22Rv1 (cell line): ENCODE measurements around the gene AKAP12.

Experiments used
- H3K27ac ChIP-seq: fragments of 450-650 bp; 2 replicates; pipeline ENCODE4 v1.5.1; 2017
- ZFX ChIP-seq: fragments of 450-650 bp; IDR thresholded peaks from 2 replicates; pipeline ENCODE4 v1.6.1; 2017; ENCODE audit warnings: antibody characterized with exemption, borderline replicate concordance
- TF ChIP-seq, protein P1 (sequence below): fragments of 450-650 bp; IDR thresholded peaks from 2 replicates; pipeline ENCODE4 v1.5.1; 2017; ENCODE audit warnings: mild to moderate bottlenecking

Gene AKAP12

DNA sequence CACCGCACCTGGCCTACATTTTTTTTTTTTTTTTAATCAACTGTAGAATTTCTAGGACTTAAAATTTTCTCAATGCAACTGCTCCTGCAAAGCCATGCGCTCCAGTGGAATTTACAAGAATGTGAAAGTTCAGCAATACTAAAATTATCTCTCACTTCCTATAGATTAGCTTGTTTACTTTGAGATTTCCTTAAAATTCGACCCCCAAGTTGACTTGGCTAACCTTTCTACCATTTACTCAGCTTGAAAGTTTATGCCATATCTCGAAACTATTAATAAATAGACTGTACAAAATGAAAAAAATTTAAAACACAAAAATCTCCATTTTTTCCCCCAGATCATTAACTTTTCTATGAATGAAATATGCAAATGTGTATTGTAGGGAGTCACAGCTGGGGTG lies 87.3 kb downstream of the AKAP12 start:
- no peak overlapping the region for H3K27ac ChIP-seq

DNA sequence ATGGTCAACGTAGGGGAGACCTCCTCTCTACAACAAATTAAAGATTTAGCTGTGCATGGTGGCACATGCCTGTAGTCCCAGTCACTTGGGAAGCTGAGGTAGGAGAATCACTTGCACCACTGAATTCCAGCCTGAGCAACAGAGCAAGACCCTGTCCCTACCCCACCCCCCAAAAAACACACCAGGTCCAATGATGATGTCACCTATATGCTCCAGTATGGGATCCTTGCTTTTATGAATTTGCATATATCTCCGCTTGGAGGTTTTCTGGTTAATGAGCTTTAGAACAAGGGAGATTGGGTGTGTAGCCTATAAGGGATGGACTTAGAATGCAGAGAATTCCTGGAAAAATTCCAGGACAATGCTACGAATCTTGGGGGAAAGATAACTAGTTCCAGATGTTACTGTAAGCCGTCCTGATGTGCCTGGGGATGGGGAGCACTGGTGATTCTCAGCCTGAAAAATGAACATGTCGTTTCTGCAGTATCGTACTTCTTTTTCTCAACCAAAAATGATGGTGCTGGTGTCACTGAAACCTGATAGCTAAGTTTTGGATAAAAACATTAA lies 90.4 kb downstream of the AKAP12 start:
- TF ChIP-seq, protein P1, sequence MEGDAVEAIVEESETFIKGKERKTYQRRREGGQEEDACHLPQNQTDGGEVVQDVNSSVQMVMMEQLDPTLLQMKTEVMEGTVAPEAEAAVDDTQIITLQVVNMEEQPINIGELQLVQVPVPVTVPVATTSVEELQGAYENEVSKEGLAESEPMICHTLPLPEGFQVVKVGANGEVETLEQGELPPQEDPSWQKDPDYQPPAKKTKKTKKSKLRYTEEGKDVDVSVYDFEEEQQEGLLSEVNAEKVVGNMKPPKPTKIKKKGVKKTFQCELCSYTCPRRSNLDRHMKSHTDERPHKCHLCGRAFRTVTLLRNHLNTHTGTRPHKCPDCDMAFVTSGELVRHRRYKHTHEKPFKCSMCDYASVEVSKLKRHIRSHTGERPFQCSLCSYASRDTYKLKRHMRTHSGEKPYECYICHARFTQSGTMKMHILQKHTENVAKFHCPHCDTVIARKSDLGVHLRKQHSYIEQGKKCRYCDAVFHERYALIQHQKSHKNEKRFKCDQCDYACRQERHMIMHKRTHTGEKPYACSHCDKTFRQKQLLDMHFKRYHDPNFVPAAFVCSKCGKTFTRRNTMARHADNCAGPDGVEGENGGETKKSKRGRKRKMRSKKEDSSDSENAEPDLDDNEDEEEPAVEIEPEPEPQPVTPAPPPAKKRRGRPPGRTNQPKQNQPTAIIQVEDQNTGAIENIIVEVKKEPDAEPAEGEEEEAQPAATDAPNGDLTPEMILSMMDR: no peak
- TF ChIP-seq ZFX: no peak
- H3K27ac ChIP-seq: no peak overlapping the region

More for the DNA sequence above, 87.3 kb downstream of the AKAP12 start:
- TF ChIP-seq, protein P1: no peak
- TF ChIP-seq ZFX: no peak

DNA sequence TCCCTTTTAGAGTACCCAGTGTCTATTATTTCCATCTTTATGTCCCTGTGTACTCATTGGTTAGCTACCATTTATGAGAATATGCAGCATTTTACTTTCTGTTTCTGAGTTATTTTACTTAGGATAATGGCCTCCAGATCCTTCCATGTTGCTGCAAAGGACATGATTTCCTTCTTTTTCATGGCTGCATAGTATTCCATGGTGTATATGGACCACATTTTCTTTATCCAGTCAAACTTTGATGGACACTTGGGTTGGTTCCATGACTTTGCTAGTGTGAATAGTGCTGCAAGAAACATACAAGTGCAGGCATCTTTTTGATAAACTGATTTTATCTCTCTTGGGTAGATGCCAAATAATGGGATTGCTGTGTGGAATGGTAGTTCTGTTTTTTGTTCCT lies 96.2 kb downstream of the AKAP12 start:
- H3K27ac ChIP-seq: no peak overlapping the region
- TF ChIP-seq, protein P1: no peak
- TF ChIP-seq ZFX: no peak

DNA sequence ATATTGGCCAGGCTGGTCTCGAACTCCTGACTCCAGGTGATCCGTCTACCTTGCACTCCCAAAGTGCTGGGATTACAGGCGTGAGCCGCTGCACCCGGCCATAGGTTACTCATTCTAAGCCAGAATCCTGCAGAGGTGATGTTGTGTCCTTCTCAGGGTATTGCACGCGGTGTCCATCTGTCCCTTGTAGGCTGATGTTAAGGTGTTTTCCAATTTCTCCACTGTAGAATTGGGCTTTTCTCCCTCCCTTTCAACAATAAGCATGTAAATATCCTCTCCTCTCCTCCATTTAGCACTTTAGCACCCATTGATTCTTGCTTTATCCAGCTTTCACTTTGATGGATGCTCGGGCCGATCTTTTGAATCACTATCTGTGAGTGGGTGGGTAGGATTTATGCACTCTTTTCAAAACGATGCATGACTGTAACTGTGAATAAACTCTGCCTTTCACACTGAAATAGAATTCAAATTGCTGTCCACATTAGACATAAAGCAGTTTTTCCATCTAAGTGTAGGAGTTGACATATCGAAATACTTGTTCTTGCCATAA lies 99.0 kb downstream of the AKAP12 start:
- no peak overlapping the region for H3K27ac ChIP-seq
- TF ChIP-seq ZFX: no peak
- TF ChIP-seq, protein P1: no peak

DNA sequence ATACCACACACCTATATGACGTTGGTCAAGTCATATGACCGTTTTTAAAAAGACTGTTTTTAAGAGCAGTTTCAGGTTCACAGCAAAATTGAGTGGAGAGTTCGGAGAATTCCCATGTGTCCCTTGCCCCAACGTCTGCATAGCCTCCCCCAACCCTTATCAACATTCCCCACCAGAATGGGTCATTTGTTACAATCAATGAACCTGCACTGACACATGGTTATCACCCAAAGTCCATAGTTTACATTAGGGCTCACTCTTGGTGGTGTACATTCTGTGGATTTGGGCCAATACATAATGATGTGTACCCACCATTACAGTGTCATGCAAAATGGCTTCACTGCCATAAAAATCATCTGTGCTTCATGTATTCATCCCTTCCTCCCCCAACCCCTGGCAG lies 99.6 kb downstream of the AKAP12 start:
- TF ChIP-seq, protein P1: no peak
- no peak for TF ChIP-seq ZFX
- no peak overlapping the region for H3K27ac ChIP-seq

DNA sequence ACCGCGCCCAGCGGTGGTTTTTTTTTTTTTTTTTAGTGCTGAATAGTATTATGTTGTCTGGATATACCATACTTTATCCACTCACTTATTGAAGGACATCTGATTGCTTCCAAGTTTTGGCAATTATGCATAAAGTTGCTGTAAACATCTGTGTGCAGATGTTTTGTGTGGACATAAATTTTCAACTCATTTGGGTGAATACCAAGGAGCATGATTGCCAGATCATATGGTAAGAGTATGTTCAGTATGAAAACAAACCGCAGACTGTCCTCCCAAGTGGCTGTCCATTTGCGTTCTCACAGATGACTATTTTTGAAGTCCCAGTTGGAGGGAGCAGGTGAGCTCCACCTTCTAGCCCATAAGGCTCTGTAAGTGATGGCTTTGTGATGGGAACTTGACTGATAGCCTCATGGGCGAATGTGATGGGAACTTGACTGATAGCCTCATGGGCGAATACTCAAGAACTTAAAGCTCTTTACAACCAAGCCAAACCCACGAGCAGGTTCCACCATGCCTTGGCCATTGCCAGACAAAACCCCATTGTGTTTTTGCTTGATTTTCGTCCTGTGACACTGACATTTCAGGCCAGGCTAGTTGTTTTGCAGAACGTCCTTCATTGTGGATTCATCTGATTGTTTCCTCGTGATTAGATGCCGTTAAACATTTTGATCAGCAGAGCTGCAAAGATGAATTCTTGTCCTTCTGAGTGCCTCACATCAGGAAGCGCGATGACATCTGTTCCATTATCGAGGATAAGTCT lies 100.6 kb downstream of the AKAP12 start:
- TF ChIP-seq, protein P1: no peak
- no peak for TF ChIP-seq ZFX
- no peak overlapping the region for H3K27ac ChIP-seq
